ENCODE measurements around the gene VWA7. TPM values are rescaled to one million over a fixed set of nuclear protein-coding genes. Genes with fewer than 3 reads are reported as not detected.
"Not testable (repeated sequence)": the region's sequence is repeated elsewhere in the genome, so short reads cannot be mapped to it uniquely, and the experiment has no call there.

Gene VWA7
- polyA plus RNA-seq, 2 of the 4 experiments (the other 2 are of a cell fraction) = 1.1 TPM

DNA sequence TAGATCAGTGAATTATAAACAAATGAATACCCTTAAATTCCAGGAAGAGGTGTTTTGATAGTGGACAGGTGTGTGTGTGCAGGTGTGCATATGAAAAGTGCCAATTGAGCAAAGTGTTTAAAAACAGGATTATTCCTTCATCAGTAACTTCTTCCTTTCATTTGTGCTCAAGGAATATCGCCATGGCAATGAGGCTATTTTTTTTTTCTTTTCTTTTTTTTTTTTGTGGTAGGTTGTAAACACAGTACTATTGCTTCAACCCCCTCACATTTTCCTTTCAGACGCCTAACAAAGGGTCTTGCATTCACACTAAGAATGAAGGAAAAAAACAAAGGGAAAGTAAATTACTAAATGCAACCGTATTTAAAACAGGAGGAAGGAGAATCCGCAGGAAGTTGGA lies 48.4 kb upstream of the VWA7 start (continued):
- TF ChIP-seq, protein P1, sequence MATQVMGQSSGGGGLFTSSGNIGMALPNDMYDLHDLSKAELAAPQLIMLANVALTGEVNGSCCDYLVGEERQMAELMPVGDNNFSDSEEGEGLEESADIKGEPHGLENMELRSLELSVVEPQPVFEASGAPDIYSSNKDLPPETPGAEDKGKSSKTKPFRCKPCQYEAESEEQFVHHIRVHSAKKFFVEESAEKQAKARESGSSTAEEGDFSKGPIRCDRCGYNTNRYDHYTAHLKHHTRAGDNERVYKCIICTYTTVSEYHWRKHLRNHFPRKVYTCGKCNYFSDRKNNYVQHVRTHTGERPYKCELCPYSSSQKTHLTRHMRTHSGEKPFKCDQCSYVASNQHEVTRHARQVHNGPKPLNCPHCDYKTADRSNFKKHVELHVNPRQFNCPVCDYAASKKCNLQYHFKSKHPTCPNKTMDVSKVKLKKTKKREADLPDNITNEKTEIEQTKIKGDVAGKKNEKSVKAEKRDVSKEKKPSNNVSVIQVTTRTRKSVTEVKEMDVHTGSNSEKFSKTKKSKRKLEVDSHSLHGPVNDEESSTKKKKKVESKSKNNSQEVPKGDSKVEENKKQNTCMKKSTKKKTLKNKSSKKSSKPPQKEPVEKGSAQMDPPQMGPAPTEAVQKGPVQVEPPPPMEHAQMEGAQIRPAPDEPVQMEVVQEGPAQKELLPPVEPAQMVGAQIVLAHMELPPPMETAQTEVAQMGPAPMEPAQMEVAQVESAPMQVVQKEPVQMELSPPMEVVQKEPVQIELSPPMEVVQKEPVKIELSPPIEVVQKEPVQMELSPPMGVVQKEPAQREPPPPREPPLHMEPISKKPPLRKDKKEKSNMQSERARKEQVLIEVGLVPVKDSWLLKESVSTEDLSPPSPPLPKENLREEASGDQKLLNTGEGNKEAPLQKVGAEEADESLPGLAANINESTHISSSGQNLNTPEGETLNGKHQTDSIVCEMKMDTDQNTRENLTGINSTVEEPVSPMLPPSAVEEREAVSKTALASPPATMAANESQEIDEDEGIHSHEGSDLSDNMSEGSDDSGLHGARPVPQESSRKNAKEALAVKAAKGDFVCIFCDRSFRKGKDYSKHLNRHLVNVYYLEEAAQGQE (IDR thresholded peaks at IDR 0.05) = no peak
- no peak for TF ChIP-seq GATA3 (IDR thresholded peaks at IDR 0.05; ENCODE audit: borderline replicate concordance)
- no peak for TF ChIP-seq ZNF302 (CRISPR knock-in tag; IDR thresholded peaks at IDR 0.05)
- no peak for TF ChIP-seq PHF8 (IDR thresholded peaks at IDR 0.05; ENCODE audit: borderline replicate concordance, low read depth)
- TF ChIP-seq SREBF2 (IDR thresholded peaks at IDR 0.05) = no peak
- TF ChIP-seq, protein P2, sequence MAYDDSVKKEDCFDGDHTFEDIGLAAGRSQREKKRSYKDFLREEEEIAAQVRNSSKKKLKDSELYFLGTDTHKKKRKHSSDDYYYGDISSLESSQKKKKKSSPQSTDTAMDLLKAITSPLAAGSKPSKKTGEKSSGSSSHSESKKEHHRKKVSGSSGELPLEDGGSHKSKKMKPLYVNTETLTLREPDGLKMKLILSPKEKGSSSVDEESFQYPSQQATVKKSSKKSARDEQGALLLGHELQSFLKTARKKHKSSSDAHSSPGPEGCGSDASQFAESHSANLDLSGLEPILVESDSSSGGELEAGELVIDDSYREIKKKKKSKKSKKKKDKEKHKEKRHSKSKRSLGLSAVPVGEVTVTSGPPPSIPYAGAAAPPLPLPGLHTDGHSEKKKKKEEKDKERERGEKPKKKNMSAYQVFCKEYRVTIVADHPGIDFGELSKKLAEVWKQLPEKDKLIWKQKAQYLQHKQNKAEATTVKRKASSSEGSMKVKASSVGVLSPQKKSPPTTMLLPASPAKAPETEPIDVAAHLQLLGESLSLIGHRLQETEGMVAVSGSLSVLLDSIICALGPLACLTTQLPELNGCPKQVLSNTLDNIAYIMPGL (CRISPR knock-in tag; IDR thresholded peaks at IDR 0.05; ENCODE audit: borderline replicate concordance) = no peak
- no peak for TF ChIP-seq HOXB13 (CRISPR knock-in tag; IDR thresholded peaks at IDR 0.05; ENCODE audit: low read depth)
- TF ChIP-seq, protein P3, sequence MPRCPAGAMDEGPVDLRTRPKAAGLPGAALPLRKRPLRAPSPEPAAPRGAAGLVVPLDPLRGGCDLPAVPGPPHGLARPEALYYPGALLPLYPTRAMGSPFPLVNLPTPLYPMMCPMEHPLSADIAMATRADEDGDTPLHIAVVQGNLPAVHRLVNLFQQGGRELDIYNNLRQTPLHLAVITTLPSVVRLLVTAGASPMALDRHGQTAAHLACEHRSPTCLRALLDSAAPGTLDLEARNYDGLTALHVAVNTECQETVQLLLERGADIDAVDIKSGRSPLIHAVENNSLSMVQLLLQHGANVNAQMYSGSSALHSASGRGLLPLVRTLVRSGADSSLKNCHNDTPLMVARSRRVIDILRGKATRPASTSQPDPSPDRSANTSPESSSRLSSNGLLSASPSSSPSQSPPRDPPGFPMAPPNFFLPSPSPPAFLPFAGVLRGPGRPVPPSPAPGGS (IDR thresholded peaks at IDR 0.05) = no peak
- no peak for TF ChIP-seq ESRRA (IDR thresholded peaks at IDR 0.05; ENCODE audit: borderline replicate concordance, low read length)

DNA sequence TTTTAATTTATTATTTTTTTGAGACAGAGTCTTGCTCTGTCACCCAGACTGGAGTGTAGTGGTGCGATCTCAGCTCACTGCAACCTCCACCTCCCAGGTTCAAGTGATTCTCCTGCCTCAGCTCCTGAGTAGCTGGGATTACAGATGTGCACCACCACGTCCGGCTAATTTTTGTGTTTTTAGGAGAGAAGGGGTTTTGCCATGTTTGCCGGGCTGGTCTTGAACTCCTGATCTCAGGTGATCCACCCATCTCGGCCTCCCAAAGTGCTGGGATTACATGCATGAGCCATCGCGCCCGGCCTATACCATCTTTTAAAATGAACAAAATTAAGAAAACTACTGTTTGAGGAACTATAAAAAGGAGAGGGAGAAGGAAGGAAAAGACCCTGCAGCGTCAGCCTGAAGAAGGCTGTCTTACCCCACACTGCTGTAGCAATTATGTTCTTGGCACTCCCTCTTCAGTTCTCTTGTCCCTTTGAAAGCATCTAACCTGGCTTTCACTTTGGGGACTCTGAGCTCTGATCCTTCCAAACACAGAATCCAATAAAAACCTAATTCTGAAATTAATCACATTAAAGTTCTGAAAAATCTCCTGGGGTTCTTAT lies 46.6 kb upstream of the VWA7 start:
- ATAC-seq; POLR2A ChIA-PET; H3K4me3 ChIP-seq; H3K9me3 ChIP-seq; DNase-seq (ENCODE audit: low read depth in 1 of 2, low spot score in 1 of 2); FAIRE-seq: not testable (repeated sequence)
- CTCF ChIA-PET = interaction anchor here (1.2 kb wide), 1 partner anchor 28 kb away, joined by 5 read pairs; the partner anchor contains the start of gene VARS1
- 97% methylated on average over 8 of the region's 9 CpGs for WGBS (ENCODE audit: missing lambda C conversion rate)
- H3K4me1 ChIP-seq = peaks cover 53% of the 10 kb centered on the region
- H3K4me2 ChIP-seq = peak overlapping the region; percentile 94; the same call in 1 of the 3 replicates
- H3K27ac ChIP-seq = peak overlapping the region; percentile 87 to 97; a peak in 5 of 6 replicates

DNA sequence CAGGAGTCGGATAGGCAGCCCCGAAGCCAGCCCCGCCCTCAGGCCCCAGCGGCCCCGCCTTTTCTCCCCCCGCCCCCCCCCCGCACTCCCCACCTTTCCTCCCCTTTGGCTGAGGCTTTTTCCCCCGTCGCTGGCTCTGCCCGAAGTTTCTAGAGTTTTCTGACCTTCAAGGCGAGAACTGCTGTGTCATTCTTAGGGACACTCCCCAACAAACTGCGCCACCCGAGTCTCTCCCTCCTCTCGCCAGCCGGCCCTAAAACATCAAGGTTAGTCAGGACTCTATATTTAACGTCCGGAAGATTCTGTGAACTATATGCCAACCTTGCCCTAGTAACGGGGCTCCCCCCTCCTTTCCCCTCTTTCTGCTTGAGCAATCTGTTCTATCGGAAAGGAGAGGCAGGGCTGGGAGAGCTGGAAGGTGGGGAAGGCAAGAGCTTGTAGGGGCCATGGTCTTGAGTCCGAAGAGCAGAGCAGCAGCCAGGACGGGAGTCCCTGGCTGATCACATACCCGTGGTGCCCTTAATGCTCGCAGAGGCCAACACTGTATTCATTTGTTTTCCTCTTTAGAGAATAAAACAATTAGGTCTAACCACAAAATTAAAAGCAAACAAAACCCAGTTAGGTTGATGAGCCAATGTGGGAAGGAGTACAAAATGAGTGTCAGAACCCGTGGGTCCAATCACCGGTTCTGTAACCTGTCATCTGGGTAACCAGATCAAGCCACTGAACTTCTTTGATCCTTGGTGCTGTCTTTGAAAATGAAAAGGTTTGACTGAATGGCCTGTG lies 45.1 kb upstream of the VWA7 start:
- CTCF ChIA-PET = interaction anchor here (0.6 to 1.4 kb wide), 6 partner anchors 9 to 284 kb away, joined by 3 to 5 read pairs (median 4); partner anchors contain the start of genes LSM2 and VARS1
- FAIRE-seq (no peak), DNase-seq (ENCODE audit: low read depth in 1 of 2, low spot score in 1 of 2) (peak; percentile 32 to 87), ATAC-seq (peak; percentile 52 to 57)
- Histone ChIP-seq H3K9me3 (no peaks in the 10 kb centered on the region), H3K4me2 (peak overlapping the region; percentile 94), H3K27ac (peak overlapping the region; percentile 87 to 97), H3K4me3 (peak overlapping the region; percentile 39), H3K4me1 (peaks cover 58% of the 10 kb centered on the region)
- 5% methylated on average over 18 of the region's 25 CpGs for WGBS (ENCODE audit: missing lambda C conversion rate)
- POLR2A ChIA-PET = interaction anchor here (0.7 to 1.0 kb wide), 3 partner anchors 12 to 26 kb away, joined by 3 to 7 read pairs (median 4); partner anchors contain the start of gene VARS1
- TF ChIP-seq POLR2A (IDR thresholded peaks at IDR 0.05; ENCODE audit: low read length) (peak; percentile 21), MAFK (IDR thresholded peaks at IDR 0.05; ENCODE audit: partially characterized antibody) (peak; percentile 93), EP300 (IDR thresholded peaks at IDR 0.05) (no peak), ESRRA (IDR thresholded peaks at IDR 0.05; ENCODE audit: borderline replicate concordance, low read length) (0 out of 2 replicates have a peak, but pooled peaks have one; percentile 34), JUN (IDR thresholded peaks at IDR 0.05) (peak; percentile 35 to 57; a peak in 2 of 5 replicates), CEBPB (IDR thresholded peaks at IDR 0.05) (peak in 1 of 2 experiments; percentile 46; a peak in 2 of 4 replicates), HOXA7 (CRISPR knock-in tag; IDR thresholded peaks at IDR 0.05) (no peak), SMC3 (IDR thresholded peaks at IDR 0.05) (0 out of 3 replicates have a peak, but pooled peaks have one; percentile 5), NFE2L2 (conservative IDR thresholded peaks at IDR 0.05; ENCODE audit: low read length) (peak; percentile 88), MAZ (IDR thresholded peaks at IDR 0.05; ENCODE audit: borderline replicate concordance, low read depth, low read length) (no peak), HOXB13 (CRISPR knock-in tag; IDR thresholded peaks at IDR 0.05; ENCODE audit: low read depth) (no peak)
- TF ChIP-seq, protein P3 (IDR thresholded peaks at IDR 0.05) = 0 out of 3 replicates have a peak, but pooled peaks have one; percentile 10
- TF ChIP-seq, protein P4, sequence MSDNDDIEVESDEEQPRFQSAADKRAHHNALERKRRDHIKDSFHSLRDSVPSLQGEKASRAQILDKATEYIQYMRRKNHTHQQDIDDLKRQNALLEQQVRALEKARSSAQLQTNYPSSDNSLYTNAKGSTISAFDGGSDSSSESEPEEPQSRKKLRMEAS (IDR thresholded peaks at IDR 0.05) = peak; percentile 45
